HEK293 (cell line): ENCODE measurements around the gene SERINC5.
"Not testable (repeated sequence)": the region's sequence is repeated elsewhere in the genome, so short reads cannot be mapped to it uniquely, and the experiment has no call there.

Source experiments
- CTCF ChIA-PET: fragments of 350-600 bp; formaldehyde crosslinking; extraction: SDS; loops from one replicate; lab custom pipeline; 2021; ENCODE audit warnings: antibody characterized with exemption; lab: Yijun Ruan, JAX
- POLR2A ChIA-PET: fragments of 300-600 bp; formaldehyde crosslinking; extraction: SDS; loops from one replicate; lab custom pipeline; 2020; ENCODE audit warnings: antibody characterized with exemption, inconsistent platforms; lab: Yijun Ruan, JAX
- H3K27ac ChIP-seq: fragments of 200-500 bp; sonication (Bioruptor generic); 2 replicates; pipeline ENCODE4 v1.5.1; 2014; ENCODE audit warnings: low read depth, low read length, control low read depth, inconsistent platforms; ENCODE audit errors: extremely low read depth
- H3K36me3 ChIP-seq, 2 experiments: fragments of 200-500 bp in 1 of 2; sonication (Bioruptor generic) in 1 of 2; 1 replicate in 1 of 2; 2 replicates in 1 of 2; pipeline ENCODE4 v1.5.1; 2014 to 2017; ENCODE audit warnings: inconsistent platforms in 2 of 2, low read length in 2 of 2; ENCODE audit not compliant: control insufficient read depth in 2 of 2, insufficient read depth in 1 of 2
- H3K4me1 ChIP-seq: fragments of 200-500 bp; sonication (Bioruptor generic); 2 replicates; pipeline ENCODE4 v1.5.1; 2014; ENCODE audit warnings: mild to moderate bottlenecking, low read length, inconsistent platforms; ENCODE audit not compliant: control insufficient read depth, insufficient read depth
- H3K4me3 ChIP-seq: 2 replicates; pipeline ENCODE4 v1.5.1; 2011; ENCODE audit warnings: low read depth, mild to moderate bottlenecking, control low read depth, low read length, moderate library complexity
- H3K9me3 ChIP-seq: fragments of 200-500 bp; sonication (Bioruptor generic); 2 replicates; pipeline ENCODE4 v1.5.1; 2014; ENCODE audit warnings: low read depth, low read length, inconsistent platforms; ENCODE audit not compliant: control insufficient read depth, insufficient read depth
- HOXC10 ChIP-seq: sonication (generic); formaldehyde crosslinking; IDR thresholded peaks from 2 replicates; pipeline ENCODE4 v1.8.1; 2023; ENCODE audit warnings: mild to moderate bottlenecking, missing genetic modification reagents
- KLF7 ChIP-seq: fragments of 450-650 bp; formaldehyde crosslinking; IDR thresholded peaks from 2 replicates; pipeline ENCODE4 v1.5.1; 2016; ENCODE audit warnings: missing biosample characterization, missing genetic modification characterization, borderline replicate concordance
- SP2 ChIP-seq: fragments of 450-650 bp; formaldehyde crosslinking; IDR thresholded peaks from 2 replicates; pipeline ENCODE4 v1.5.1; 2016; ENCODE audit warnings: missing biosample characterization, missing genetic modification characterization
- YY2 ChIP-seq: fragments of 450-650 bp; formaldehyde crosslinking; IDR thresholded peaks from 2 replicates; pipeline ENCODE4 v1.5.1; 2016; ENCODE audit warnings: missing biosample characterization, missing genetic modification characterization
- ZIC2 ChIP-seq: fragments of 450-650 bp; formaldehyde crosslinking; IDR thresholded peaks from 2 replicates; pipeline ENCODE4 v1.5.1; 2016; ENCODE audit warnings: missing biosample characterization, missing genetic modification characterization
- ZNF121 ChIP-seq: fragments of 450-650 bp; formaldehyde crosslinking; IDR thresholded peaks from 2 replicates; pipeline ENCODE4 v1.5.1; 2016; ENCODE audit warnings: missing biosample characterization, missing genetic modification characterization
- ZNF155 ChIP-seq: fragments of 450-650 bp; formaldehyde crosslinking; IDR thresholded peaks from 2 replicates; pipeline ENCODE4 v1.5.1; 2016; ENCODE audit warnings: missing biosample characterization, missing genetic modification characterization
- ZNF174 ChIP-seq: fragments of 450-650 bp; formaldehyde crosslinking; IDR thresholded peaks from 2 replicates; pipeline ENCODE4 v1.5.0; 2017; ENCODE audit warnings: missing biosample characterization, mild to moderate bottlenecking, missing genetic modification characterization
- ZNF184 ChIP-seq: fragments of 450-650 bp; IDR thresholded peaks from 2 replicates; pipeline ENCODE4 v1.5.1; 2018; ENCODE audit warnings: missing biosample characterization, mild to moderate bottlenecking, missing genetic modification characterization
- ZNF19 ChIP-seq: fragments of 450-650 bp; formaldehyde crosslinking; IDR thresholded peaks from 2 replicates; pipeline ENCODE4; 2016; ENCODE audit warnings: missing biosample characterization, missing genetic modification characterization, low read depth
- ZNF202 ChIP-seq: fragments of 450-650 bp; formaldehyde crosslinking; IDR thresholded peaks from 2 replicates; pipeline ENCODE4 v1.5.1; 2016; ENCODE audit warnings: missing biosample characterization, missing genetic modification characterization, borderline replicate concordance
- ZNF776 ChIP-seq: fragments of 450-650 bp; formaldehyde crosslinking; IDR thresholded peaks from 2 replicates; pipeline ENCODE4 v1.5.0; 2017; ENCODE audit warnings: missing biosample characterization, missing genetic modification characterization, borderline replicate concordance
- ZNF792 ChIP-seq: fragments of 450-650 bp; formaldehyde crosslinking; IDR thresholded peaks from 2 replicates; pipeline ENCODE4 v1.5.1; 2016; ENCODE audit warnings: missing biosample characterization, missing genetic modification characterization
- ZXDB ChIP-seq: fragments of 450-650 bp; formaldehyde crosslinking; IDR thresholded peaks from 2 replicates; pipeline ENCODE4 v1.5.1; 2016; ENCODE audit warnings: missing biosample characterization, missing genetic modification characterization
- TF ChIP-seq, protein P1 (sequence below): fragments of 450-650 bp; formaldehyde crosslinking; IDR thresholded peaks from 2 replicates; pipeline ENCODE4 v1.5.1; 2016; ENCODE audit warnings: missing biosample characterization, missing genetic modification characterization
- TF ChIP-seq, protein P2 (sequence below): fragments of 450-650 bp; formaldehyde crosslinking; IDR thresholded peaks from 2 replicates; pipeline ENCODE4 v1.5.1; 2016; ENCODE audit warnings: missing biosample characterization, missing genetic modification characterization
- TF ChIP-seq, protein P3 (sequence below): fragments of 450-650 bp; formaldehyde crosslinking; conservative IDR thresholded peaks from 2 replicates; pipeline ENCODE4 v1.5.1; 2016; ENCODE audit warnings: low read depth, missing biosample characterization, missing genetic modification characterization

The SERINC5 gene

DNA sequence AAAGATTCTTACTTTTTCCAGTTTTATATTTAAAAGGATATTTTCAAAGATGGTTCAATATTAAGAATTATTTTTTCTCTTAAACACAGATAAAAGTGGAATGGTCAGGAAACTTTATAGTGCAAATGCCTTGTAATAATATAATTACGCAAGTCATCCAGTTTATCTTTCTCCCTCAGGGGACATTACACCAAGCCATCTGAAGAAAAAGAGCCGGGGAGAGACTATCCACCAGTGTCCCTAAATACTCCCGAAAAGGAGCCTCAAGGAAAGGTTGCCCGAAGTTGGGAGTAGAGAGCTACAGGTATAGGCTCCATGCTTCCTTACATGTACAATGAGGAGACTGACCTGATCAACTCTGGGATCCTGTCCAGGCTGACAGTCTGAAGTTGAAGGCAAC, 101.1 kb downstream of the SERINC5 start:
- ChIA-PET CTCF (no interaction called here), POLR2A (no interaction called here)
- TF ChIP-seq ZIC2 (tag by site-specific recombination) (no peak), ZNF155 (tag by site-specific recombination) (no peak), ZNF174 (tag by site-specific recombination) (no peak), ZNF121 (no peak), ZNF792 (tag by site-specific recombination) (no peak), ZNF776 (tag by site-specific recombination) (no peak), ZXDB (no peak), SP2 (tag by site-specific recombination) (no peak), HOXC10 (CRISPR knock-in tag) (no peak), ZNF202 (no peak), ZNF19 (tag by site-specific recombination) (no peak), YY2 (no peak), KLF7 (tag by site-specific recombination) (no peak), ZNF184 (tag by site-specific recombination) (no peak)
- TF ChIP-seq, protein P1, sequence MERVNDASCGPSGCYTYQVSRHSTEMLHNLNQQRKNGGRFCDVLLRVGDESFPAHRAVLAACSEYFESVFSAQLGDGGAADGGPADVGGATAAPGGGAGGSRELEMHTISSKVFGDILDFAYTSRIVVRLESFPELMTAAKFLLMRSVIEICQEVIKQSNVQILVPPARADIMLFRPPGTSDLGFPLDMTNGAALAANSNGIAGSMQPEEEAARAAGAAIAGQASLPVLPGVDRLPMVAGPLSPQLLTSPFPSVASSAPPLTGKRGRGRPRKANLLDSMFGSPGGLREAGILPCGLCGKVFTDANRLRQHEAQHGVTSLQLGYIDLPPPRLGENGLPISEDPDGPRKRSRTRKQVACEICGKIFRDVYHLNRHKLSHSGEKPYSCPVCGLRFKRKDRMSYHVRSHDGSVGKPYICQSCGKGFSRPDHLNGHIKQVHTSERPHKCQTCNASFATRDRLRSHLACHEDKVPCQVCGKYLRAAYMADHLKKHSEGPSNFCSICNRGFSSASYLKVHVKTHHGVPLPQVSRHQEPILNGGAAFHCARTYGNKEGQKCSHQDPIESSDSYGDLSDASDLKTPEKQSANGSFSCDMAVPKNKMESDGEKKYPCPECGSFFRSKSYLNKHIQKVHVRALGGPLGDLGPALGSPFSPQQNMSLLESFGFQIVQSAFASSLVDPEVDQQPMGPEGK (tag by site-specific recombination) = no peak
- TF ChIP-seq, protein P2, sequence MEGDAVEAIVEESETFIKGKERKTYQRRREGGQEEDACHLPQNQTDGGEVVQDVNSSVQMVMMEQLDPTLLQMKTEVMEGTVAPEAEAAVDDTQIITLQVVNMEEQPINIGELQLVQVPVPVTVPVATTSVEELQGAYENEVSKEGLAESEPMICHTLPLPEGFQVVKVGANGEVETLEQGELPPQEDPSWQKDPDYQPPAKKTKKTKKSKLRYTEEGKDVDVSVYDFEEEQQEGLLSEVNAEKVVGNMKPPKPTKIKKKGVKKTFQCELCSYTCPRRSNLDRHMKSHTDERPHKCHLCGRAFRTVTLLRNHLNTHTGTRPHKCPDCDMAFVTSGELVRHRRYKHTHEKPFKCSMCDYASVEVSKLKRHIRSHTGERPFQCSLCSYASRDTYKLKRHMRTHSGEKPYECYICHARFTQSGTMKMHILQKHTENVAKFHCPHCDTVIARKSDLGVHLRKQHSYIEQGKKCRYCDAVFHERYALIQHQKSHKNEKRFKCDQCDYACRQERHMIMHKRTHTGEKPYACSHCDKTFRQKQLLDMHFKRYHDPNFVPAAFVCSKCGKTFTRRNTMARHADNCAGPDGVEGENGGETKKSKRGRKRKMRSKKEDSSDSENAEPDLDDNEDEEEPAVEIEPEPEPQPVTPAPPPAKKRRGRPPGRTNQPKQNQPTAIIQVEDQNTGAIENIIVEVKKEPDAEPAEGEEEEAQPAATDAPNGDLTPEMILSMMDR (tag by site-specific recombination) = no peak
- TF ChIP-seq, protein P3, sequence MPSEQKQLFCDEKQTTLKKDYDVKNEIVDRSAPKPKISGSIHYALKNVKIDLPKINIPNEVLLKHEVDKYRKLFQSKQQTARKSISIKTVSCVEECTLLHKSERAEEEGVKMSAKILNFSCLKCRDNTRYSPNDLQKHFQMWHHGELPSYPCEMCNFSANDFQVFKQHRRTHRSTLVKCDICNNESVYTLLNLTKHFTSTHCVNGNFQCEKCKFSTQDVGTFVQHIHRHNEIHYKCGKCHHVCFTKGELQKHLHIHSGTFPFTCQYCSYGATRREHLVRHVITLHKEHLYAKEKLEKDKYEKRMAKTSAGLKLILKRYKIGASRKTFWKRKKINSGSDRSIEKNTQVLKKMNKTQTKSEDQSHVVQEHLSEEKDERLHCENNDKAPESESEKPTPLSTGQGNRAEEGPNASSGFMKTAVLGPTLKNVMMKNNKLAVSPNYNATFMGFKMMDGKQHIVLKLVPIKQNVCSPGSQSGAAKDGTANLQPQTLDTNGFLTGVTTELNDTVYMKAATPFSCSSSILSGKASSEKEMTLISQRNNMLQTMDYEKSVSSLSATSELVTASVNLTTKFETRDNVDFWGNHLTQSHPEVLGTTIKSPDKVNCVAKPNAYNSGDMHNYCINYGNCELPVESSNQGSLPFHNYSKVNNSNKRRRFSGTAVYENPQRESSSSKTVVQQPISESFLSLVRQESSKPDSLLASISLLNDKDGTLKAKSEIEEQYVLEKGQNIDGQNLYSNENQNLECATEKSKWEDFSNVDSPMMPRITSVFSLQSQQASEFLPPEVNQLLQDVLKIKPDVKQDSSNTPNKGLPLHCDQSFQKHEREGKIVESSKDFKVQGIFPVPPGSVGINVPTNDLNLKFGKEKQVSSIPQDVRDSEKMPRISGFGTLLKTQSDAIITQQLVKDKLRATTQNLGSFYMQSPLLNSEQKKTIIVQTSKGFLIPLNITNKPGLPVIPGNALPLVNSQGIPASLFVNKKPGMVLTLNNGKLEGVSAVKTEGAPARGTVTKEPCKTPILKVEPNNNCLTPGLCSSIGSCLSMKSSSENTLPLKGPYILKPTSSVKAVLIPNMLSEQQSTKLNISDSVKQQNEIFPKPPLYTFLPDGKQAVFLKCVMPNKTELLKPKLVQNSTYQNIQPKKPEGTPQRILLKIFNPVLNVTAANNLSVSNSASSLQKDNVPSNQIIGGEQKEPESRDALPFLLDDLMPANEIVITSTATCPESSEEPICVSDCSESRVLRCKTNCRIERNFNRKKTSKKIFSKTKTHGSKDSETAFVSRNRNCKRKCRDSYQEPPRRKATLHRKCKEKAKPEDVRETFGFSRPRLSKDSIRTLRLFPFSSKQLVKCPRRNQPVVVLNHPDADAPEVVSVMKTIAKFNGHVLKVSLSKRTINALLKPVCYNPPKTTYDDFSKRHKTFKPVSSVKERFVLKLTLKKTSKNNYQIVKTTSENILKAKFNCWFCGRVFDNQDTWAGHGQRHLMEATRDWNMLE = no peak
- no peak overlapping the region for H3K27ac ChIP-seq
- H3K4me1 ChIP-seq = no peaks in the 10 kb centered on the region
- H3K9me3 ChIP-seq = no peaks in the 10 kb centered on the region
- peaks cover 0 to 3% of the 10 kb centered on the region in 2 experiments; a peak in 1 of 3 replicates for H3K36me3 ChIP-seq
- no peak overlapping the region for H3K4me3 ChIP-seq

DNA sequence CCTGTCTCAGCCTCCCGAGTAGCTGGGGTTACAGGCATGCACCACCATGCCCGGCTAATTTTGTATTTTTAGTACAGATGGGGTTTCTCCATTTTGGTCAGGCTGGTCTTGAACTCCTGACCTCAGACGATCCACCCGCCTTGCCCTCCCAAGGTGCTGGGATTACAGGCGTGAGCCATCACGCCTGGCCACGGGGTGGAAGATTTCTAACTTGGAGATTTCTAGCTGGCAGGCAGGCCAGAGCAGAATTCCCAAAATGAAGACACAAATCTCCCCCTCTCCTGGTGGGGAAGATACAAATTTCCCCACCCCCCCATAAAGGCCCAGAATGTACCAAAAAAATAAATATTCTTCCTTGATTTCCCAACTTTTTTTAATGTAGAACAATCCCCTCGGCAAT, 101.6 kb downstream of the SERINC5 start:
- CTCF ChIA-PET, H3K27ac ChIP-seq, H3K9me3 ChIP-seq, H3K4me3 ChIP-seq, POLR2A ChIA-PET, H3K36me3 ChIP-seq, H3K4me1 ChIP-seq: not testable (repeated sequence)
